ENCODE measurements around the gene EHBP1L1. TPM values are rescaled to one million over a fixed set of nuclear protein-coding genes. Genes with fewer than 3 reads are reported as not detected.

The EHBP1L1 gene
- total and polyA plus RNA-seq, 2 of the 13 experiments (the other 11 are each of a cell fraction or from before 2014, with no cell fraction given) = 8.3 to 10.6 TPM

GRCh38 chr11:65584106-65584505 is 8.3 kb downstream of the EHBP1L1 start:
- in situ Hi-C loops (cut with HindIII; ENCODE audit: extremely low pct_ligation_motif_present, low pct_unique_long_range_greater_than_20kb) = no loop called here
- intact Hi-C loops (cut with micrococcal nuclease; ENCODE audit: unreplicated experiment) = no loop called here
- Histone ChIP-seq H3K27ac (ENCODE audit: extremely low read length, insufficient read depth, low read length) (no peak overlapping the region), H3K36me3 (replicated peaks in 1 of 2; ENCODE audit: control insufficient read depth in 1 of 2, insufficient read depth in 2 of 2, low read length in 2 of 2) (0 out of 5 replicates have a peak, but pooled peaks cover 0 to 4% of the 10 kb centered on the region in 2 experiments), H3K4me1 (ENCODE audit: insufficient read depth, low read length) (peaks cover 29% of the 10 kb centered on the region), H3K9ac (ENCODE audit: insufficient read depth, low read depth, low read length) (no peak overlapping the region), H3K27me3 (ENCODE audit: control insufficient read depth in 1 of 2, insufficient read depth in 2 of 2, low read length in 2 of 2) (no peaks in the 10 kb centered on the region), H3K79me2 (ENCODE audit: insufficient read depth, low read length) (no peaks in the 10 kb centered on the region), H2AFZ (ENCODE audit: low read length) (no peak overlapping the region), H4K20me1 (ENCODE audit: insufficient read depth, low read length) (no peaks in the 10 kb centered on the region), H3K9me3 (ENCODE audit: low read length) (no peaks in the 10 kb centered on the region), H3K4me3 (replicated peaks in 1 of 3; ENCODE audit: insufficient read depth in 1 of 3, low read depth in 2 of 3, low read length in 3 of 3) (no peak overlapping the region), H3K4me2 (ENCODE audit: low read depth, low read length) (no peak overlapping the region)
- ChIA-PET POLR2A (no interaction called here), CTCF (ENCODE audit: low intra/inter-chr PET ratio, low total read pairs) (no interaction called here)
- FAIRE-seq (no peak), ATAC-seq (no peak), DNase-seq (ENCODE audit: low spot score) (no peak)
- TF ChIP-seq, protein P1, sequence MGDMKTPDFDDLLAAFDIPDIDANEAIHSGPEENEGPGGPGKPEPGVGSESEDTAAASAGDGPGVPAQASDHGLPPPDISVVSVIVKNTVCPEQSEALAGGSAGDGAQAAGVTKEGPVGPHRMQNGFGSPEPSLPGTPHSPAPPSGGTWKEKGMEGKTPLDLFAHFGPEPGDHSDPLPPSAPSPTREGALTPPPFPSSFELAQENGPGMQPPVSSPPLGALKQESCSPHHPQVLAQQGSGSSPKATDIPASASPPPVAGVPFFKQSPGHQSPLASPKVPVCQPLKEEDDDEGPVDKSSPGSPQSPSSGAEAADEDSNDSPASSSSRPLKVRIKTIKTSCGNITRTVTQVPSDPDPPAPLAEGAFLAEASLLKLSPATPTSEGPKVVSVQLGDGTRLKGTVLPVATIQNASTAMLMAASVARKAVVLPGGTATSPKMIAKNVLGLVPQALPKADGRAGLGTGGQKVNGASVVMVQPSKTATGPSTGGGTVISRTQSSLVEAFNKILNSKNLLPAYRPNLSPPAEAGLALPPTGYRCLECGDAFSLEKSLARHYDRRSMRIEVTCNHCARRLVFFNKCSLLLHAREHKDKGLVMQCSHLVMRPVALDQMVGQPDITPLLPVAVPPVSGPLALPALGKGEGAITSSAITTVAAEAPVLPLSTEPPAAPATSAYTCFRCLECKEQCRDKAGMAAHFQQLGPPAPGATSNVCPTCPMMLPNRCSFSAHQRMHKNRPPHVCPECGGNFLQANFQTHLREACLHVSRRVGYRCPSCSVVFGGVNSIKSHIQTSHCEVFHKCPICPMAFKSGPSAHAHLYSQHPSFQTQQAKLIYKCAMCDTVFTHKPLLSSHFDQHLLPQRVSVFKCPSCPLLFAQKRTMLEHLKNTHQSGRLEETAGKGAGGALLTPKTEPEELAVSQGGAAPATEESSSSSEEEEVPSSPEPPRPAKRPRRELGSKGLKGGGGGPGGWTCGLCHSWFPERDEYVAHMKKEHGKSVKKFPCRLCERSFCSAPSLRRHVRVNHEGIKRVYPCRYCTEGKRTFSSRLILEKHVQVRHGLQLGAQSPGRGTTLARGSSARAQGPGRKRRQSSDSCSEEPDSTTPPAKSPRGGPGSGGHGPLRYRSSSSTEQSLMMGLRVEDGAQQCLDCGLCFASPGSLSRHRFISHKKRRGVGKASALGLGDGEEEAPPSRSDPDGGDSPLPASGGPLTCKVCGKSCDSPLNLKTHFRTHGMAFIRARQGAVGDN (CRISPR knock-in tag; IDR thresholded peaks at IDR 0.05) = peak; percentile 17; the same call in 1 of the 2 replicates
- TF ChIP-seq ISX (CRISPR knock-in tag; conservative IDR thresholded peaks at IDR 0.05) = no peak
- no TSS peak for BruUV-seq (replicated peaks)
- WGBS (ENCODE audit: low lambda C conversion rate) = 91% methylated on average over 8 of the region's 8 CpGs

- no peak for ATAC-seq
- intact Hi-C loops (cut with micrococcal nuclease; ENCODE audit: unreplicated experiment) = no loop called here
- Histone ChIP-seq H3K9me3 (ENCODE audit: low read length) (no peaks in the 10 kb centered on the region), H3K27ac (ENCODE audit: extremely low read length, insufficient read depth, low read length) (no peak overlapping the region), H2AFZ (ENCODE audit: low read length) (no peak overlapping the region), H3K4me1 (ENCODE audit: insufficient read depth, low read length) (peaks cover 33% of the 10 kb centered on the region), H3K4me2 (ENCODE audit: low read depth, low read length) (no peak overlapping the region), H3K36me3 (replicated peaks in 1 of 2; ENCODE audit: control insufficient read depth in 1 of 2, insufficient read depth in 2 of 2, low read length in 2 of 2) (0 out of 5 replicates have a peak, but pooled peaks cover 0 to 4% of the 10 kb centered on the region in 2 experiments), H3K27me3 (ENCODE audit: control insufficient read depth in 1 of 2, insufficient read depth in 2 of 2, low read length in 2 of 2) (no peaks in the 10 kb centered on the region), H3K4me3 (replicated peaks in 1 of 3; ENCODE audit: insufficient read depth in 1 of 3, low read depth in 2 of 3, low read length in 3 of 3) (no peak overlapping the region), H3K9ac (ENCODE audit: insufficient read depth, low read depth, low read length) (no peak overlapping the region), H3K79me2 (ENCODE audit: insufficient read depth, low read length) (no peaks in the 10 kb centered on the region), H4K20me1 (ENCODE audit: insufficient read depth, low read length) (no peaks in the 10 kb centered on the region)
- WGBS (ENCODE audit: low lambda C conversion rate) = 93% methylated on average over 23 of the region's 46 CpGs
- no peak for DNase-seq (ENCODE audit: low spot score)
- FAIRE-seq = no peak
- in situ Hi-C loops (cut with HindIII; ENCODE audit: extremely low pct_ligation_motif_present, low pct_unique_long_range_greater_than_20kb) = loop anchor here (5.0 kb wide), 1 partner anchor 42 kb away; no protein-coding TSS in a partner anchor
- ChIA-PET CTCF (ENCODE audit: low intra/inter-chr PET ratio, low total read pairs) (no interaction called here), POLR2A (interaction anchor here (1.5 kb wide), 1 partner anchor 10 kb away, joined by 4 read pairs; the partner anchor contains the start of gene KCNK7)
- no TSS peak for BruUV-seq (replicated peaks)
- TF ChIP-seq MAFK (conservative IDR thresholded peaks at IDR 0.05 in 1 of 2, IDR thresholded peaks at IDR 0.05 in 1 of 2; ENCODE audit: low read length in 2 of 2) = no peak
- TF ChIP-seq ZNF331 (CRISPR knock-in tag; IDR thresholded peaks at IDR 0.05) = no peak
- no peak for TF ChIP-seq POLR2A (IDR thresholded peaks at IDR 0.05; ENCODE audit: insufficient read depth in 1 of 2, low read depth in 2 of 2, low read length in 2 of 2)
- TF ChIP-seq LBX2 (CRISPR knock-in tag; IDR thresholded peaks at IDR 0.05; ENCODE audit: borderline replicate concordance) = no peak
- TF ChIP-seq, protein P1 (CRISPR knock-in tag; IDR thresholded peaks at IDR 0.05) = no peak
- TF ChIP-seq FOSL1 (CRISPR knock-in tag; IDR thresholded peaks at IDR 0.05; ENCODE audit: borderline replicate concordance) = no peak
Measured at GRCh38 chr11:65584723-65585171, 8.9 kb downstream of the EHBP1L1 start.

All from HepG2 (cell line).